Neural crest cell (in vitro differentiated cells): ENCODE measurements around the gene ADGRB3. TPM values are rescaled to one million over a fixed set of nuclear protein-coding genes. Genes with fewer than 3 reads are reported as not detected.

ENCODE experiments used
- DNase-seq: peaks from one replicate; pipeline ENCODE4 v3.0.0; 2021; ENCODE audit warnings: low read depth, mixed read lengths, low spot score
- H3K27ac Mint-ChIP-seq: one replicate; pipeline ENCODE4 v1.8.0; 2021; ENCODE audit warnings: mild to moderate bottlenecking, mixed read lengths; ENCODE audit not compliant: unreplicated experiment
- H3K27me3 Mint-ChIP-seq: 2 replicates; pipeline ENCODE4 v1.8.0; 2021; ENCODE audit warnings: low read depth, mild to moderate bottlenecking, mixed read lengths
- H3K36me3 Mint-ChIP-seq: 2 replicates; pipeline ENCODE4 v1.8.0; 2021; ENCODE audit warnings: low read depth, mild to moderate bottlenecking, mixed read lengths
- H3K4me1 Mint-ChIP-seq: 2 replicates; pipeline ENCODE4 v1.8.0; 2021; ENCODE audit warnings: mixed read lengths
- H3K4me3 Mint-ChIP-seq: one replicate; pipeline ENCODE4 v1.8.0; 2021; ENCODE audit warnings: mild to moderate bottlenecking, mixed read lengths
- H3K9me3 Mint-ChIP-seq: 2 replicates; pipeline ENCODE4 v1.8.0; 2021; ENCODE audit warnings: mixed read lengths
- total RNA-seq: library from RNA; stranded (reverse); gene quantifications from 2 replicates; pipeline ENCODE4 v1.2.1, GENCODE V29; 2021
- TF ChIP-seq, protein P1 (sequence below): fragments of 200-600 bp; sonication (generic); conservative IDR thresholded peaks from 2 replicates; pipeline ENCODE4 v1.5.0; 2021; ENCODE audit warnings: antibody characterized with exemption, mild to moderate bottlenecking

The ADGRB3 gene
- total RNA-seq, 1 donor from 2014 or later, result 5.1 TPM

DNA sequence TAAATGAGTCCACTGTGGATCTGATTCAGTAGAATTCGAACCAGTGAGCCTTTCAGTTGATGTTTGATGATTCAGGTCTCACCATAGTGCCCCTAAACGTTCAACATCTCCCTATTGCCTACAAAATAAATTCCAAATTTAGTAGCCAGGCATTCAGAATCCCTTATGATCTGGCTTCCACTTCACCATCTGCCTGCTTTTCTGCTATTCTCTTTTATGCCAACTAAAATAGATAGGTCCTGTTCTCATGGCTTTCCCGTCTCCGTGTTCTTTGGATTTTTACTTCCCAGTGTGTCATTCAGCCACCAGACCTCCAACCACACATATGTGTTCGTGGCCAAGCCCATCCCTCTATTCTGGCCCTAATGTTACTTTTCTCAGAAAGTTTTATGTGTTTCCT, 751.3 kb downstream of the ADGRB3 start:
- Mint-ChIP-seq H3K9me3 (no peaks in the 10 kb centered on the region), H3K36me3 (no peaks in the 10 kb centered on the region), H3K4me3 (no peak overlapping the region), H3K27ac (no peak overlapping the region), H3K27me3 (no peaks in the 10 kb centered on the region), H3K4me1 (no peaks in the 10 kb centered on the region)
- no peak for DNase-seq
- TF ChIP-seq, protein P1, sequence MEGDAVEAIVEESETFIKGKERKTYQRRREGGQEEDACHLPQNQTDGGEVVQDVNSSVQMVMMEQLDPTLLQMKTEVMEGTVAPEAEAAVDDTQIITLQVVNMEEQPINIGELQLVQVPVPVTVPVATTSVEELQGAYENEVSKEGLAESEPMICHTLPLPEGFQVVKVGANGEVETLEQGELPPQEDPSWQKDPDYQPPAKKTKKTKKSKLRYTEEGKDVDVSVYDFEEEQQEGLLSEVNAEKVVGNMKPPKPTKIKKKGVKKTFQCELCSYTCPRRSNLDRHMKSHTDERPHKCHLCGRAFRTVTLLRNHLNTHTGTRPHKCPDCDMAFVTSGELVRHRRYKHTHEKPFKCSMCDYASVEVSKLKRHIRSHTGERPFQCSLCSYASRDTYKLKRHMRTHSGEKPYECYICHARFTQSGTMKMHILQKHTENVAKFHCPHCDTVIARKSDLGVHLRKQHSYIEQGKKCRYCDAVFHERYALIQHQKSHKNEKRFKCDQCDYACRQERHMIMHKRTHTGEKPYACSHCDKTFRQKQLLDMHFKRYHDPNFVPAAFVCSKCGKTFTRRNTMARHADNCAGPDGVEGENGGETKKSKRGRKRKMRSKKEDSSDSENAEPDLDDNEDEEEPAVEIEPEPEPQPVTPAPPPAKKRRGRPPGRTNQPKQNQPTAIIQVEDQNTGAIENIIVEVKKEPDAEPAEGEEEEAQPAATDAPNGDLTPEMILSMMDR, result no peak

DNA sequence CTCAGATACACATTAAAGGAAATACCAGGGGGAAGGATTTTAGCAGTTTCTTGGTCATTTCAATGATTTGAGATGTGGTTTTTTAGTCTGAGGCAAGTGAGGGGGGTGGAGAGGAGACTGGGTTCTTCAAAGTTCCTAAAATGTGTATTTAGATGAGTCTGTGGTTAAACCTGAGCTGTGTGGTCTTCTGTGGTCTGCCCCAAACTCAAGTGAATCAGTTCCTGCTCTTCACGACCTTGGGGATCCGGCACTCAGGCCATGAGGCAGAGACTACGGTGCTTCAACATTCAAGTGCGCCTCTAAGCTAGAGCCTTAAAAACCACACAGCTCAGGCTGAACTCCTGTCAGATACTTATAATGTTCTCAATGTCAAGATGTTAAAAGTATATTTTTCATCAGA, 755.0 kb downstream of the ADGRB3 start:
- H3K9me3 Mint-ChIP-seq, result no peaks in the 10 kb centered on the region
- no peak for DNase-seq
- TF ChIP-seq, protein P1, result no peak
- H3K4me3 Mint-ChIP-seq, result no peak overlapping the region
- no peaks in the 10 kb centered on the region for H3K4me1 Mint-ChIP-seq
- no peak overlapping the region for H3K27ac Mint-ChIP-seq
- H3K27me3 Mint-ChIP-seq, result no peaks in the 10 kb centered on the region
- no peaks in the 10 kb centered on the region for H3K36me3 Mint-ChIP-seq

DNA sequence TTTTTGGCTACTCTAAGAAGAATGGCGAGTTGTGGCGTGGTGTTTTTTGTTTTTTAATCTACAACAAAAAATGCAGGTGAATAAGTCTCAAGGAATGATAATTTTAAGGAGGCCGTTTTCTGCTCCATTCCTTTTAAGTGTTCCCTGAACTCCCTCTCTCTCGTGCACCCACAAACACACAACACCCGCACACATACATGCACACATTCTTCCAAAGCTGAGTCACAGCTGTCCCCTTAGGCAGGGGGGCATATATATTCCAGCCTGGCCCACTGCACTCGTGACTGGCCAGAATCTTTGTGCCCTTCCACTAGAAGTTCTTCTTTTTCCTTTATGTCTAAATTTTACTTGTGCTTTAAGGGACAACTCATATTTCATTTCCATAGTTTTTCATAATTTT, 756.0 kb downstream of the ADGRB3 start:
- Mint-ChIP-seq H3K4me1 (no peaks in the 10 kb centered on the region), H3K27ac (no peak overlapping the region), H3K36me3 (no peaks in the 10 kb centered on the region), H3K9me3 (no peaks in the 10 kb centered on the region), H3K27me3 (no peaks in the 10 kb centered on the region), H3K4me3 (no peak overlapping the region)
- DNase-seq, result no peak
- TF ChIP-seq, protein P1, result no peak

DNA sequence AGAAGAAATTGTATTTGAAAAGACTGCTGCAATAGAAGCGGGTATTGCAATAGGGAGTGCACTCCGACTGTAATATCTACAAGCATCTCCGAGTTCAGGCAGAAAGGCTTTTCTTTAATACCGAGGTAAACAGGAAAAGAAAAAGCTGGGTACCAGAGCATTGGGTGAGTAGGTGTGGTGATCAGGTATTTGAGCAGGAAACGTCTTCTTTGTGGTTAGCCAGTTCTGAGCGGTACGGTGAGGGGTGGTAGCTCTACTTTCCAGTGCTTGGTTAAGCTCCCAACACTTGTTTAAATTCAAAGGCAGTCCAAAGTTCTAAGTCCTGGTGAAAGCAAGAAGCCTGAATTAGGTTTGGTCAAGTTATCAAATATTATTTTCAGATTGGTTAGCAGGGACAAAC, 757.7 kb downstream of the ADGRB3 start:
- TF ChIP-seq, protein P1, result no peak
- Mint-ChIP-seq H3K27me3 (no peaks in the 10 kb centered on the region), H3K27ac (no peak overlapping the region), H3K36me3 (no peaks in the 10 kb centered on the region), H3K9me3 (no peaks in the 10 kb centered on the region), H3K4me1 (no peaks in the 10 kb centered on the region), H3K4me3 (no peak overlapping the region)
- no peak for DNase-seq

DNA sequence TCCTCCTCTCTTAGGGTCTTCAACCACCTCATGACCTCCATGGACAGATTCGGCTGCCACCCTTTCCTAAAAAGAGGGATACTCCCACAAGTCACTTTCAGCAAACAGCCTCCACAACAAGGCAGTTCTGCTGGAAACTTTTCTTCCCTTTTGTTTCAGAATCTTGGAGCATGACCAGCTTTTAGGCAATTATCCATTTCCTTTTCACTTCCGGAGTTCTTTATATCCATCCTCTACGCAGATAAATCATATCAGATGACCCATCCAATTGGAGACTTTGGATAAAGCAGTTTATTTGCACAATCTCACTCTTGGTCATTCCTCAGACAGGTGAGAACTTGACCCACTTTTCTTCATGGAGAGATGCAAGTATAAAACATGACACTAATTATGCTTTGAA, 763.2 kb downstream of the ADGRB3 start:
- Mint-ChIP-seq H3K36me3 (no peaks in the 10 kb centered on the region), H3K4me3 (no peak overlapping the region), H3K9me3 (no peaks in the 10 kb centered on the region), H3K4me1 (no peaks in the 10 kb centered on the region), H3K27ac (no peak overlapping the region), H3K27me3 (no peaks in the 10 kb centered on the region)
- DNase-seq, result no peak
- TF ChIP-seq, protein P1, result no peak

DNA sequence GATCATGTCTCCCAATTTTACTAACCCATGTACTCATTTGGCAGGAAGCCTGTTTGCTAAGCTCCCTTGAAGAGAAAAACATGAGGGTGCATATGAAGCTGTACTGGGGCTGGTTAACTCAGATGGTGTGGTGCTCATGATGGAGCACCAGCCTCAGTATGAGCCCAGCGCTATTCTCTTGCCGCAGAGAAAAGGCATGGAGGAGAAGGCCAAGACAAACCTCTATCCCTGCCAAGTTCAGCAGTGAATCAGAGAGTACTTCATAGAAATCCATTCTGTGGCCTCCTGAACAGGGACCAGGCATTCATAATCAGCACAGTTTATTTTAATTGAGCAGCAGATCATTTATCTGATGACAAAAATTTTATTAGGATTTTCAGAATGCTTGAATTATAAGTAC, 763.6 kb downstream of the ADGRB3 start:
- TF ChIP-seq, protein P1, result no peak
- H3K27ac Mint-ChIP-seq, result no peak overlapping the region
- no peaks in the 10 kb centered on the region for H3K4me1 Mint-ChIP-seq
- H3K4me3 Mint-ChIP-seq, result no peak overlapping the region
- H3K27me3 Mint-ChIP-seq, result no peaks in the 10 kb centered on the region
- DNase-seq, result no peak
- H3K9me3 Mint-ChIP-seq, result no peaks in the 10 kb centered on the region
- no peaks in the 10 kb centered on the region for H3K36me3 Mint-ChIP-seq
